Measurements from ENCODE around the gene MYH6. TPM values are rescaled to one million over a fixed set of nuclear protein-coding genes. Genes with fewer than 3 reads are reported as not detected.
"Not testable (repeated sequence)": the region's sequence is repeated elsewhere in the genome, so short reads cannot be mapped to it uniquely, and the experiment has no call there.

Gene MYH6
- total and polyA plus RNA-seq, 3 experiments from 2014 or later: 0.09 TPM; not detected in 2

- no peak for DNase-seq
- no peaks in the 10 kb centered on the region for H3K4me1 ChIP-seq (ENCODE audit: insufficient read depth, low read length)
- no peak overlapping the region for H3K27ac ChIP-seq (ENCODE audit: low read depth, low read length)
- no peaks in the 10 kb centered on the region for H3K27me3 ChIP-seq (ENCODE audit: insufficient read depth, low read length, poor library complexity, severe bottlenecking)
- H3K4me1 Mint-ChIP-seq: no peaks in the 10 kb centered on the region
- H3K27ac Mint-ChIP-seq: peak overlapping the region in 1 of 8 donors; percentile 22
- ChIA-PET POLR2A (no interaction called here), CTCF (no interaction called here)
- H3K9me3 ChIP-seq (ENCODE audit: low read length): no peaks in the 10 kb centered on the region
- no peak overlapping the region for H3K4me3 Mint-ChIP-seq
- no peaks in the 10 kb centered on the region for H3K36me3 Mint-ChIP-seq
- peaks cover 3 to 25% of the 10 kb centered on the region in 2 donors for H3K27me3 Mint-ChIP-seq
- H3K4me3 ChIP-seq (ENCODE audit: low read length): no peak overlapping the region
- H3K9me3 Mint-ChIP-seq: no peaks in the 10 kb centered on the region
- no peaks in the 10 kb centered on the region for H3K36me3 ChIP-seq (ENCODE audit: insufficient read depth, low read length)
These were observed 8.9 kb downstream of the MYH6 start for GRCh38 chr14:23399136-23399535.

DNA sequence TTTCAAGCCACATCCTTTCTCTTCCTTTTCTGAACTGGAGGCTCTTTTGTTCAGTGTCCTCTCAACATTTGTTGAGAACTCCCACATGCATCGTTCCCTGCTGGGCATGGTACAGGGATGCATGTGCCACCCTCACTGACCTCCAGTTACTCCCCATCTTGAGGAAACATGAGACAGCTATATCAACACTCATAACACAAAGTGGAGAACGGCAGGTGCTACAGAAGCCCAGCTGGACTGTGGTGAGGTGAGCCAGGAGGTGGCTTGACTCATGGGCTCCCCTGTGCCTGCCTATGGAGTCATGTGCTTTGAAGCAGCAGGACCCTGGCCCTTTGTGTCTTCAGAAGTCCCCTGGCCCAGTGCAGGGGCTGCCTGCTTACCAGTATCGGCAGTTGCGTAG is 9.7 kb downstream of the MYH6 start:
- no peaks in the 10 kb centered on the region for H3K27me3 ChIP-seq (ENCODE audit: insufficient read depth, low read length, poor library complexity, severe bottlenecking)
- no peak overlapping the region for H3K27ac Mint-ChIP-seq
- H3K4me3 Mint-ChIP-seq: no peak overlapping the region
- H3K4me1 Mint-ChIP-seq: no peaks in the 10 kb centered on the region
- H3K36me3 Mint-ChIP-seq: no peaks in the 10 kb centered on the region
- no peaks in the 10 kb centered on the region for H3K36me3 ChIP-seq (ENCODE audit: insufficient read depth, low read length)
- no peaks in the 10 kb centered on the region for H3K4me1 ChIP-seq (ENCODE audit: insufficient read depth, low read length)
- ChIA-PET POLR2A (no interaction called here), CTCF (no interaction called here)
- no peaks in the 10 kb centered on the region for H3K9me3 ChIP-seq (ENCODE audit: low read length)
- H3K27me3 Mint-ChIP-seq: peaks cover 5 to 26% of the 10 kb centered on the region in 2 donors
- H3K4me3 ChIP-seq (ENCODE audit: low read length): no peak overlapping the region
- no peak overlapping the region for H3K27ac ChIP-seq (ENCODE audit: low read depth, low read length)
- H3K9me3 Mint-ChIP-seq: no peaks in the 10 kb centered on the region
- no peak for DNase-seq

GRCh38 chr14:23396781-23397407 is 11.2 kb downstream of the MYH6 start:
- Histone ChIP-seq H3K4me3 (ENCODE audit: low read length) (no peak overlapping the region), H3K27ac (ENCODE audit: low read depth, low read length) (no peak overlapping the region), H3K36me3 (ENCODE audit: insufficient read depth, low read length) (no peaks in the 10 kb centered on the region), H3K27me3 (ENCODE audit: insufficient read depth, low read length, poor library complexity, severe bottlenecking) (no peaks in the 10 kb centered on the region), H3K9me3 (ENCODE audit: low read length) (no peaks in the 10 kb centered on the region), H3K4me1 (ENCODE audit: insufficient read depth, low read length) (no peaks in the 10 kb centered on the region)
- Mint-ChIP-seq H3K4me1 (no peaks in the 10 kb centered on the region), H3K27me3 (peaks cover 6 to 27% of the 10 kb centered on the region in 2 donors), H3K27ac (no peak overlapping the region), H3K36me3 (no peaks in the 10 kb centered on the region), H3K4me3 (no peak overlapping the region), H3K9me3 (no peaks in the 10 kb centered on the region)
- DNase-seq: no peak
- CTCF ChIA-PET: no interaction called here
- POLR2A ChIA-PET: no interaction called here

DNA sequence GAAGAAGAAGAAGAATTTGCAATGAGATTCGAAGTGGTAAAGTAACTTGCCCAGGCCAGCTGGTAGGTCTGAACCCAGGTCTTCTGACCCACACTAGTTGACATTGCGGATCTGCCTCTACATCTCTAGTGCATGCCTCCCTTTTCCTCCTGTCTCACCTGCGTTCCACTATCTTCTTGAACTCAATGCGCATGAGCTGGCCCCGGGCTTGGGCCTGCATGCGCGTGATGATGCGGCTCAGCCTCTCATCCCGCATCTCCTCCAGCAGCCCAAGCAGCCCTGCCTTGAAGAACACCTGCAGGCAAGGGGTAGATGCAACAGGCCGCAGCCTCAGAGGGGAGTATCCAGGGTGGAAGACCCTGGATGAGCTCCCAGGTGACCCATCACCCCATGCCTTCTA is 11.9 kb downstream of the MYH6 start:
- ChIA-PET POLR2A (no interaction called here), CTCF (no interaction called here)
- H3K36me3 ChIP-seq (ENCODE audit: insufficient read depth, low read length): no peaks in the 10 kb centered on the region
- H3K27me3 Mint-ChIP-seq: peaks cover 9 to 24% of the 10 kb centered on the region in 2 donors
- DNase-seq: no peak
- H3K27ac Mint-ChIP-seq: no peak overlapping the region
- no peak overlapping the region for H3K27ac ChIP-seq (ENCODE audit: low read depth, low read length)
- no peaks in the 10 kb centered on the region for H3K27me3 ChIP-seq (ENCODE audit: insufficient read depth, low read length, poor library complexity, severe bottlenecking)
- no peaks in the 10 kb centered on the region for H3K36me3 Mint-ChIP-seq
- H3K9me3 ChIP-seq (ENCODE audit: low read length): no peaks in the 10 kb centered on the region
- H3K4me1 ChIP-seq (ENCODE audit: insufficient read depth, low read length): no peaks in the 10 kb centered on the region
- no peaks in the 10 kb centered on the region for H3K4me1 Mint-ChIP-seq
- no peak overlapping the region for H3K4me3 ChIP-seq (ENCODE audit: low read length)
- H3K4me3 Mint-ChIP-seq: no peak overlapping the region
- no peaks in the 10 kb centered on the region for H3K9me3 Mint-ChIP-seq

GRCh38 chr14:23392613-23393012 is 15.5 kb downstream of the MYH6 start:
- POLR2A ChIA-PET: no interaction called here

GRCh38 chr14:23389871-23390270 is 18.2 kb downstream of the MYH6 start:
- H3K9me3 Mint-ChIP-seq; H3K4me1 ChIP-seq (ENCODE audit: insufficient read depth, low read length); H3K9me3 ChIP-seq (ENCODE audit: low read length); H3K4me3 Mint-ChIP-seq; H3K36me3 ChIP-seq (ENCODE audit: insufficient read depth, low read length); POLR2A ChIA-PET; H3K27ac Mint-ChIP-seq; H3K27ac ChIP-seq (ENCODE audit: low read depth, low read length); H3K27me3 ChIP-seq (ENCODE audit: insufficient read depth, low read length, poor library complexity, severe bottlenecking); H3K4me1 Mint-ChIP-seq; H3K36me3 Mint-ChIP-seq; DNase-seq; H3K4me3 ChIP-seq (ENCODE audit: low read length): not testable (repeated sequence)
- CTCF ChIA-PET: interaction anchor here (1.8 kb wide), 1 partner anchor 10 kb away, joined by 11 read pairs; no protein-coding TSS in a partner anchor
- peaks cover 9 to 35% of the 10 kb centered on the region in 2 donors for H3K27me3 Mint-ChIP-seq

More at GRCh38 chr14:23392613-23393012, 15.5 kb downstream of the MYH6 start:
- Mint-ChIP-seq H3K27me3 (peaks cover 9 to 42% of the 10 kb centered on the region in 2 donors), H3K4me1 (no peaks in the 10 kb centered on the region), H3K36me3 (no peaks in the 10 kb centered on the region), H3K4me3 (no peak overlapping the region), H3K9me3 (no peaks in the 10 kb centered on the region), H3K27ac (peak overlapping the region in 2 of 8 donors; percentile 1 to 29)
- no peaks in the 10 kb centered on the region for H3K9me3 ChIP-seq (ENCODE audit: low read length)
- H3K36me3 ChIP-seq (ENCODE audit: insufficient read depth, low read length): no peaks in the 10 kb centered on the region
- no peaks in the 10 kb centered on the region for H3K27me3 ChIP-seq (ENCODE audit: insufficient read depth, low read length, poor library complexity, severe bottlenecking)
- DNase-seq: no peak
- H3K27ac ChIP-seq (ENCODE audit: low read depth, low read length): no peak overlapping the region
- no peaks in the 10 kb centered on the region for H3K4me1 ChIP-seq (ENCODE audit: insufficient read depth, low read length)
- CTCF ChIA-PET: interaction anchor here (1.3 kb wide), 1 partner anchor 12 kb away, joined by 6 read pairs; no protein-coding TSS in a partner anchor
- H3K4me3 ChIP-seq (ENCODE audit: low read length): no peak overlapping the region

- POLR2A ChIA-PET: no interaction called here
- DNase-seq: no peak
- H3K9me3 ChIP-seq (ENCODE audit: low read length): no peaks in the 10 kb centered on the region
- H3K27ac ChIP-seq (ENCODE audit: low read depth, low read length): no peak overlapping the region
- Mint-ChIP-seq H3K4me3 (no peak overlapping the region), H3K36me3 (no peaks in the 10 kb centered on the region), H3K27ac (no peak overlapping the region), H3K27me3 (peaks cover 9 to 35% of the 10 kb centered on the region in 2 donors), H3K9me3 (no peaks in the 10 kb centered on the region), H3K4me1 (no peaks in the 10 kb centered on the region)
- no peak overlapping the region for H3K4me3 ChIP-seq (ENCODE audit: low read length)
- no peaks in the 10 kb centered on the region for H3K4me1 ChIP-seq (ENCODE audit: insufficient read depth, low read length)
- CTCF ChIA-PET: interaction anchor here (1.1 to 1.8 kb wide), 2 partner anchors 9 to 29 kb away, joined by 3 to 11 read pairs; no protein-coding TSS in a partner anchor
- H3K27me3 ChIP-seq (ENCODE audit: insufficient read depth, low read length, poor library complexity, severe bottlenecking): no peaks in the 10 kb centered on the region
- no peaks in the 10 kb centered on the region for H3K36me3 ChIP-seq (ENCODE audit: insufficient read depth, low read length)
These were observed 18.7 kb downstream of the MYH6 start for GRCh38 chr14:23389396-23389795.

DNA sequence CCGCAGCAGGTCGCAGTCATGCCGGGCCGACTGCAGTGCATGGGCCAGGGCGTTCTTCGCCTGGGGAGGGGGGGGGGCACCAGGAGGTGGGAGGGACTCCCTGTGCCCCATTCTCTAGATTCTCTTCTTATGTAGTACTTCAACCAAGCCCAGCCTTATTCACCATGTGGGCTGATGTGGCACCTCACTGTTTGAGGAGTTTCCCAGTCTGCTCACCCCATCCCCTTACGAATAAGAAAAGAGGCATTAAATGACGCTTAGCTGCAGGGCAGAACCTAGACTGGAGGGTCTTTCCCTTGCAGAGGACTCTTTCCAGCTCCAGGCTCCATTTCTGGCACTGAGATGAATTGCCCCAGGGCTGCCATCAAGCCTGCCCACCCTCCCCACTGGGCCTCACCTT is 19.1 kb downstream of the MYH6 start:
- Histone ChIP-seq H3K36me3 (ENCODE audit: insufficient read depth, low read length) (no peaks in the 10 kb centered on the region), H3K4me1 (ENCODE audit: insufficient read depth, low read length) (no peaks in the 10 kb centered on the region), H3K27ac (ENCODE audit: low read depth, low read length) (no peak overlapping the region), H3K27me3 (ENCODE audit: insufficient read depth, low read length, poor library complexity, severe bottlenecking) (no peaks in the 10 kb centered on the region), H3K4me3 (ENCODE audit: low read length) (no peak overlapping the region), H3K9me3 (ENCODE audit: low read length) (no peaks in the 10 kb centered on the region)
- CTCF ChIA-PET: interaction anchor here (1.1 to 1.8 kb wide), 2 partner anchors 9 to 29 kb away, joined by 3 to 11 read pairs; no protein-coding TSS in a partner anchor
- POLR2A ChIA-PET: no interaction called here
- Mint-ChIP-seq H3K9me3 (no peaks in the 10 kb centered on the region), H3K27me3 (peaks cover 9 to 35% of the 10 kb centered on the region in 2 donors), H3K36me3 (no peaks in the 10 kb centered on the region), H3K27ac (no peak overlapping the region), H3K4me3 (no peak overlapping the region), H3K4me1 (no peaks in the 10 kb centered on the region)
- DNase-seq: no peak
